NCI-H748 (cell line): Measurements from ENCODE around the gene GPR143.
"Not testable (repeated sequence)": the region's sequence is repeated elsewhere in the genome, so short reads cannot be mapped to it uniquely, and the experiment has no call there.

Source experiments
- DNase-seq: peaks from one replicate; lab custom pipeline; 2025; ENCODE audit not compliant: unreplicated experiment; lab: John Stamatoyannopoulos, UW

Gene GPR143

GRCh38 chrX:9765737-9766097, at the start of gene GPR143:
GPR143 (minus strand) TSS chrX:9765847; CDS start chrX:9765817, 30 bp downstream.
- no peak for DNase-seq

GRCh38 chrX:9811086-9811485, 45.4 kb upstream of the GPR143 start:
- DNase-seq, result not testable (repeated sequence)

GRCh38 chrX:9809876-9810275, 44.2 kb upstream of the GPR143 start:
- DNase-seq, result not testable (repeated sequence)

- no peak for DNase-seq
Observed at GRCh38 chrX:9807355-9808182, 41.9 kb upstream of the GPR143 start.

GRCh38 chrX:9805956-9806355, 40.3 kb upstream of the GPR143 start:
- DNase-seq, result no peak

- DNase-seq, result no peak
Observed at GRCh38 chrX:9804444-9804843, 38.8 kb upstream of the GPR143 start.

- no peak for DNase-seq
Observed at GRCh38 chrX:9802737-9803136, 37.1 kb upstream of the GPR143 start.

- DNase-seq, result no peak
Observed at GRCh38 chrX:9797384-9798360, 32.0 kb upstream of the GPR143 start.

- no peak for DNase-seq
Observed at GRCh38 chrX:9794495-9794894, 28.8 kb upstream of the GPR143 start.

- no peak for DNase-seq
Observed at GRCh38 chrX:9790866-9791265, 25.2 kb upstream of the GPR143 start.

- DNase-seq, result no peak
Observed at GRCh38 chrX:9789555-9789954, 23.9 kb upstream of the GPR143 start.

- DNase-seq, result peak; percentile 72
Observed at GRCh38 chrX:9788911-9789310, 23.3 kb upstream of the GPR143 start.

GRCh38 chrX:9786798-9787635, 21.4 kb upstream of the GPR143 start:
- peak; percentile 54 for DNase-seq

GRCh38 chrX:9785944-9786797, 20.5 kb upstream of the GPR143 start, which contains the start of gene SHROOM2:
SHROOM2 (plus strand) TSS chrX:9786429; CDS start chrX:9786546, 117 bp downstream.
- DNase-seq, result peak; percentile 54

- DNase-seq, result peak; percentile 47
Observed at GRCh38 chrX:9785254-9785943, 19.8 kb upstream of the GPR143 start.

- DNase-seq, result peak; percentile 4
Observed at GRCh38 chrX:9784332-9784731, 18.7 kb upstream of the GPR143 start.

GRCh38 chrX:9781941-9782340, 16.3 kb upstream of the GPR143 start:
- no peak for DNase-seq

GRCh38 chrX:9775930-9776329, 10.3 kb upstream of the GPR143 start:
- DNase-seq, result no peak

GRCh38 chrX:9772943-9773342, 7.3 kb upstream of the GPR143 start:
- DNase-seq, result no peak
